CD1c-positive myeloid dendritic cell (primary cell): ENCODE measurements around the gene OR6Q1.
"Not testable (repeated sequence)": the region's sequence is repeated elsewhere in the genome, so short reads cannot be mapped to it uniquely, and the experiment has no call there.

Experiments used
- DNase-seq: peaks from one replicate; pipeline ENCODE4 v3.0.0-alpha.2; 2016; ENCODE audit errors: extremely low spot score

OR6Q1 gene

DNA sequence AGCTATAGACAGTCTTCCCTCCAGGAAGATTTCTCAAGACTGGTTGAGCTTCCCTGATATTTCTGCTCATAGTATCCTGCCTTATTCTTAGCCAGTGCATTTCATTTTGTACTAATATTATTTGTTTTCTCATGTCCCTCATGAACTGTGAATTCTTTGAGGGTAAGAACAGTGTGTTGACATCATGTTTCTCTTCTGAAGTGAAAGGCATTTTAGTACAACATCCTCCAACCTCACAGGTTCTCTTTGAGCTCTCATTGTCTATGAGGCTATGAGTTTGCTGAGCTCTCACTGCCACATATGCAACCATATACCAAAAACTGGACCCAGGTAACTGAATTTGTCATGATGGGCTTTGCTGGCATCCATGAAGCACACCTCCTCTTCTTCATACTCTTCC lies at the start of gene OR6Q1:
Gene OR6Q1 (plus strand): TSS at position 301 of the 400 bp plus-strand sequence. CDS start 0 bp downstream, at position 301.
- DNase-seq = no peak

DNA sequence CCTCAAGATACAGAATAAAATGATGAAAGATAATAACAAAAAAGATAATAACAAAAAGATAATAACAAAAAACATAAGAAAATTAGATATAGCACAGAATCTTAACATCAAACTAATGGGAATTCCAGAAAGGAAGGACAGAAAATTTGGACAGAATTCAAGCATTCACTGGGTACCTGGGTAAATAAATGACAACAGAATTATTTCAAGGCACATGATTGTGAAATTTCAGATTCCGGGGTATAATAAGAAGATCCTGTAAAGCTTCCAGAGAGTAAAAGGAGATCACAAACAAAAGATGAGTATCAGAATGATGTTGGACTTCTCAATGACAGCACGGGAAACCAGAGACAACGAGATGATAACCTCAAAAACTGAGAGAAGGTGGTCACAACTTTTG lies 49.2 kb upstream of the OR6Q1 start:
- DNase-seq = no peak

- DNase-seq = no peak
Observed at GRCh38 chr11:57982776-57983175, 48.0 kb upstream of the OR6Q1 start.

DNA sequence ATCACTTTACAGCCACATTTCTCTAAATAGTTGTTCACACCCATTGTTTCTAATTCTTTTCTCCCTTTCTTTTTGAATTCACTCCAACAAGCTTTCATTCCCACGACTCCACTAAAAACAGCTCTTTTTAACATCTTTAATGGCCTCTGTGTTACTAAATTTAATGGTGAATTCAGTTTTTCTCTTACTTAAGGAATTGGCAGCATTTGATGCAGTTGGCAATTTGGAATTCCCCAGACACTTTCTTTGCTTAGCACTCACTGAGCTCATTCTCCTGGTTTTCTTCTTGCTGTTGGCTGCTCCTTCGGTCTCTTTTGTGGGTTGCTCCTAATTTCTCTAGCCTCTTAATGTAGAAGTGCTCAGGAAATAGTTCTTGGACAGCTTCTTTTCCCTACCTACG lies 47.6 kb upstream of the OR6Q1 start:
- no peak for DNase-seq

GRCh38 chr11:57999523-57999922 lies 31.2 kb upstream of the OR6Q1 start:
- DNase-seq = not testable (repeated sequence)

DNA sequence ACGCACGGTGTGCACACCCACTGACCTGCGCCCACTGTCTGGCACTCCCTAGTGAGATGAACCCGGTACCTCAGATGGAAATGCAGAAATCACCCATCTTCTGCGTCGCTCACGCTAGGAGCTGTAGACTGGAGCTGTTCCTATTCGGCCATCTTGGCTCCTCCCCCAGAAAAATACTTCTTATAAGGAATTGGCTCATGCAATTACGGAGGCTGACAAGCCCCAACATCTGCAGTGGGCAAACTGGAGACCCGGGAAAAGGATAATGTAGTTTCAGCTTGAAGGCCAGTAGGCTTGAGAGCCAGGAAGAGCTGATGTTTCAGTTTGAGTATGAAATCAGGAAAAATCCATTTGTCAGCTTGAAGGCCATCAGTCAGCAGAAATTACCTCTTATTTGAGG lies 30.7 kb upstream of the OR6Q1 start:
- DNase-seq = not testable (repeated sequence)

- DNase-seq = no peak
Observed at GRCh38 chr11:58000699-58001098, 30.1 kb upstream of the OR6Q1 start.

- DNase-seq = no peak
Observed at GRCh38 chr11:58003036-58003435, 27.7 kb upstream of the OR6Q1 start.

DNA sequence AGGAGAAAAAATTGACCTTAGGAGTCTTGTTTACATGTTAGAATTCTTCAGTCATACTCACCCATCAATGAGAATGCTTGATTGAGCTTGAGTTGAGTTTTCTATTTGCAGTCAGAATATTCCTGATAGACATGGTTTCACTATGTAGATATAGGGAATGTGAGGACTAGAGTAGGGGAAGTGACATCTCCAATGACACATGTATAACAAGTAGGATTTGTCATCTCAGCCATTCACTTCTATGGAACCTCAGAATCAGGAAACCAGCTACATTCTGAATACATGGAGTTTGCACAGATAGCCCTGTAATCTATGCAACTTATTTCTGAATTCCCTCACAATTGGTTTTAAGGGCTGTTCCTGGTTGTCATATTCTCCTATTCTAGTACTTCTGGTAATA lies 27.2 kb upstream of the OR6Q1 start:
- no peak for DNase-seq

GRCh38 chr11:58004664-58005063 lies 26.1 kb upstream of the OR6Q1 start:
- no peak for DNase-seq

- DNase-seq = no peak
Observed at GRCh38 chr11:58006940-58007339, 23.8 kb upstream of the OR6Q1 start.

DNA sequence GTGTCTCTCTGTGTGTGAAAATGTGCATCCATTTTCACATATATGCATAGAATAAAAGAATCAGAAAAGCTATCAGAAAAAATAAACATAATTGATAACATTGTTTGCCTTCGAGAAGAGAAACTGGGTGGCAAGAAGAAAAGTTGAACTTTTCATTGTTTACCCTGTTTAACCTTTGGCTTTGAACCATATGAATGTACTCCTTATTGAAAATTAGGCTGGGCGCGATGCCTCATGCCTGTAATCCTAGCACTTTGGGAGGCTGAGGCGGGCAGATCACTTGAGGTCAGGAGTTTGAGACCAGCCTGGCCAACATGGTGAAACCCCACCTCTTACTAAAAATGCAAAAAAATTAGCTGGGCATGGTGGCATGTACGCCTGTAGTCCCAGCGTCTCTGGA lies 19.0 kb upstream of the OR6Q1 start:
- DNase-seq = no peak

DNA sequence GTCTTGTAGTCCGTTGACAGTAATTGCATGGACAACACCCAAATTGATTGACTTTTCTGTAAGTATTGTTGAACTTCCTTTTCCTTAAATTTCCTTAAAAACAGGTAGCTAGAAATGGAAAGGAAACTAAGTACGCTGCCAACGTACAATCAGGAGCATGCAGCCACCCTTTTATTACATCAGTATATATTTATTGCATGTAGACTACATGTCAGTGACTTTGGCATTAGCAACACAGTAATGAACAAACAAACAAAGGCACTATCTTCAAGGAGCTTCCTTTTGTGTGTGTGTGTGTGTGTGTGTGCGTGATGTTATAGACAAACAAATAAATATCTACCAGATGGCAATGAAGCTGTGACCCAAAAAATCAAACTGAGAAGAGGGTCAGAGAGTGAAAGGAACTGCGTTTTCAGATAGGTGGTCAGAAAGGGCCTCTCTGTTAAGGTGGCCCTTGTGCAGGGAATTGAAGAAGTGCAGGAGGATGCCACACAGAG lies 7.3 kb upstream of the OR6Q1 start, which contains the start of gene OR9Q1:
Gene OR9Q1 (plus strand): TSS at position 447 of the 497 bp plus-strand sequence. CDS start 155,564 bp downstream, outside the sequence.
- no peak for DNase-seq

GRCh38 chr11:58024601-58025091 lies 6.1 kb upstream of the OR6Q1 start:
- DNase-seq = no peak

DNA sequence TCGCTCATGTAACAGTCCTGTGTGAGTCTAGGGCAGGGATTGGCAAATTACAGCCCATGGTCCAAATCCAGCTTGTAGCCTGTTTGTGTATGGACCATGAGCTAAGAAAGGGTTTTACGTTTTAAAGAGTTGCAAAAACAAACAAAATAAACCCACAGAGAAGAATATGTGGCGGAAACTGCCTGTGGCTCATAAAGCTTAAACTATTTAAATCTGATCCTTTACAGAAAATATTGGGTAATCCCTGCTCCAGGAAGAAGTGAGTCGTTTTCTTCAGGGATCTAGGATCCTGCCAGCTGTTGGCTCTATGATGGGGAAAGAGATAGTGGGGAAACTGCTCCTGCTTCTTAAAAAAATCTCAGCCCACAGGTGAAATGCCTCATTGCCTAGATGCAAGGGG lies 3.4 kb upstream of the OR6Q1 start:
- no peak for DNase-seq

- peak; percentile 65 for DNase-seq
Observed at GRCh38 chr11:58028687-58029411, 1.9 kb upstream of the OR6Q1 start.

DNA sequence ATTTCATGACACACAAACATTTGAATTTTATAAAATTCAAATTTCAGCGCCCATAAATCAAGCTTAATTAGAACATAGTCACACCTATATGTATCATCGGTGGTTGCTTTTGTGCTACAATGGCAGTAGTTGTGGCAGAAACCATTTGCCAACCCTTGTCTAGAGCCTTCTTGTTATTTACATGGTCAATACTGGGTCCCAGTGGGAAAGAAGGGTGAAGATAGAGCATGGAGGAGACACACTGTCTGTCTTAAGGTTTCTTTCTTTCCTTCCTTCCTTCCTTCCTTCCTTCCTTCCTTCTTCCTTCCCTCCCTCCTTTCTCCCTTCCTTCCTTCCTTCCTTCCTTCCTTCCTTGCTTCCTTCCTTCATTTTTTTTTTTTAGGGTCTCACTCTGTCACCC lies 3.7 kb downstream of the OR6Q1 start:
- no peak for DNase-seq

DNA sequence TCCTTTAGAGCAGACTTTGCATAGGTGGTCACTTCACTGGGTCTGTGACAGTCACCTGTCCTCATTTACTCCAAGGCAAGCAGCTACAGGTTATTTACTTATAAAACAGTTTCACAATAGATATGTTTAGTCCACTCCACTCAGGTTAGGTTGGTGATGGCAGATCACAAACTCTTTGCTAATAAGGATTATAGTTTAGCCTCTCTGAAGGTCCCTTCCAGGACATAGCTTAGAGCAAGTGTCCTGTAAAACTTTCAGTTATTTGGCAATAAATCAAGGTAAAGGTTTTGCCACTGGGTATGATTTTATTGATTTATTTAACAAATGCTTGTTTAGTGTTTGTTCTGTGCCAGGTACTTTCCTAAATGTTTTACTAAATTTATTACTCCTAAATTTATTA lies 8.8 kb downstream of the OR6Q1 start:
- DNase-seq = no peak

- DNase-seq = no peak
Observed at GRCh38 chr11:58043379-58043778, 12.6 kb downstream of the OR6Q1 start.

DNA sequence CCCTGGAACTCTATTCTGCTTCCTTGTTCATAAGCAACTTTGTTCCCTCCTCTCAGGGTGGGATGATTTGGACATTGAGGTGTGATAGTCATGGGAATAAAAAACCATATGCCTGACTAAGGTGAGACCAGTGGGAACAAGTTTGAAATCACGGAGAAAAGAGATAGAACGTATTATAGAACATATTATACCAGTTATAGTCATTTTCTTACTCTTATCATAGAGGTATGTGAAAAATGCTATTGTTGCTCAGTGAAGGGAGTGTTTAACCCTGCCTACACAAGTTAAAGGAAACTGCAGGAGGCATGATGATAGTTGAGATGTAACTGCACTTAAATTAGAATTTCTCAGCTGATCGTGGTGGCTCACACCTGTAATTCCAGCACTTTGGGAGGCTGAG lies 15.5 kb downstream of the OR6Q1 start:
- no peak for DNase-seq

DNA sequence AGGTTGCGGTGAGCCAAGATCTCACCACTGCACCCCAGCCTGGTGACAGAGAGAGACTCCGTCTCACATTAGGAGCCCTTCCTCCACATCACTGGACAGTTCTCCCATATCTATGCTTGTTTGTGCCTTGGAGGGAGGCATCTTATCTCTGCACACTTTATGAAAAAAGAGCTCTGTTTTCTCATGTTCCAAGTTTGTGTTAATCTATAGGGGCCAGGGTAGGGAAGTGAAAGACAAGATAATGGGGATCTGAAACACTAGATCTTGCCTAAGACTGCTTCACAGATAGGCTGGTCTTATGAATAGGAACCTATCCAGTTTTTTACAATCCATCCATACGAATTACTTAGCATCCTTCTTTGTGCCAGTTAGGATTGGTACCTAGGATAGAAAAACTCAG lies 17.1 kb downstream of the OR6Q1 start:
- DNase-seq = peak; percentile 32

GRCh38 chr11:58055806-58056401 lies 25.2 kb downstream of the OR6Q1 start:
- DNase-seq = no peak

- no peak for DNase-seq
Observed at GRCh38 chr11:58057481-58057880, 26.7 kb downstream of the OR6Q1 start.
